HG03108 (cell line): ENCODE data around the gene PSMG2.
"Not testable (repeated sequence)": the region's sequence is repeated elsewhere in the genome, so short reads cannot be mapped to it uniquely, and the experiment has no call there.

Experiments
- ATAC-seq: cut with Tn5 transposase; IDR thresholded peaks from one replicate; pipeline ENCODE4 v1.9.1; 2021; ENCODE audit warnings: moderate library complexity; ENCODE audit not compliant: unreplicated experiment

PSMG2 gene

GRCh38 chr18:12758566-12758965 is 55.7 kb downstream of the PSMG2 start:
- not testable (repeated sequence) for ATAC-seq

- no peak for ATAC-seq
These were observed 62.3 kb downstream of the PSMG2 start for GRCh38 chr18:12765126-12765525.

- no peak for ATAC-seq
These were observed 62.7 kb downstream of the PSMG2 start for GRCh38 chr18:12765586-12765985.

GRCh38 chr18:12766986-12767433 is 64.2 kb downstream of the PSMG2 start:
- no peak for ATAC-seq

- no peak for ATAC-seq
These were observed 64.8 kb downstream of the PSMG2 start for GRCh38 chr18:12767580-12768155.

- ATAC-seq, result no peak
These were observed 65.8 kb downstream of the PSMG2 start for GRCh38 chr18:12768625-12769024.

- no peak for ATAC-seq
These were observed 66.3 kb downstream of the PSMG2 start for GRCh38 chr18:12769136-12769535.

GRCh38 chr18:12769644-12770440 is 67.0 kb downstream of the PSMG2 start:
- no peak for ATAC-seq

GRCh38 chr18:12770469-12771219 is 67.8 kb downstream of the PSMG2 start:
- ATAC-seq, result no peak

- no peak for ATAC-seq
These were observed 69.3 kb downstream of the PSMG2 start for GRCh38 chr18:12772111-12772510.

GRCh38 chr18:12773369-12773768 is 70.5 kb downstream of the PSMG2 start:
- ATAC-seq, result no peak

- no peak for ATAC-seq
These were observed 72.1 kb downstream of the PSMG2 start for GRCh38 chr18:12774982-12775381.
